Keratinocyte (primary cell): Measurements from ENCODE around the gene ADRA2C. TPM values are rescaled to one million over a fixed set of nuclear protein-coding genes. Genes with fewer than 3 reads are reported as not detected.

Experiments used
- DNase-seq: peaks from one replicate; pipeline ENCODE4 v3.0.0-alpha.2; 2011; ENCODE audit warnings: low read depth, missing footprints, low spot score
- FAIRE-seq: peaks from 2 replicates; lab custom pipeline; 2011; peaks lifted over from hg19 to GRCh38; lab: Jason Lieb, UNC
- H2AFZ ChIP-seq: 2 replicates; pipeline ENCODE4 v1.6.0; 2012; ENCODE audit warnings: low read length, control low read depth, inconsistent platforms; ENCODE audit not compliant: control insufficient read depth
- H3K27ac ChIP-seq: 2 replicates; pipeline ENCODE4 v1.5.1; 2011; ENCODE audit warnings: low read length; ENCODE audit not compliant: control insufficient read depth, insufficient read depth
- H3K27me3 ChIP-seq: 3 replicates; pipeline ENCODE4 v1.6.0; 2011; ENCODE audit warnings: low read length; ENCODE audit not compliant: control insufficient read depth, insufficient read depth; ENCODE audit errors: extremely low read depth
- H3K36me3 ChIP-seq, 2 experiments: 2 replicates in 1 of 2; 3 replicates in 1 of 2; pipeline ENCODE4 v1.5.1; 2011; ENCODE audit warnings: low read length in 2 of 2, mild to moderate bottlenecking in 1 of 2; ENCODE audit not compliant: control insufficient read depth in 2 of 2, insufficient read depth in 2 of 2; ENCODE audit errors: extremely low read depth in 1 of 2
- H3K4me1 ChIP-seq: 3 replicates; pipeline ENCODE4 v1.5.1; 2011; ENCODE audit warnings: low read length; ENCODE audit not compliant: control insufficient read depth, insufficient read depth; ENCODE audit errors: extremely low read depth
- H3K4me2 ChIP-seq: 3 replicates; pipeline ENCODE4 v1.6.0; 2011; ENCODE audit warnings: low read depth, low read length; ENCODE audit not compliant: control insufficient read depth, insufficient read depth; ENCODE audit errors: extremely low read depth
- H3K4me3 ChIP-seq, 3 experiments: fragments of 200-600 bp in 1 of 3; sonication (generic) in 1 of 3; 2 replicates in 2 of 3; 3 replicates in 1 of 3; pipeline ENCODE4 v1.5.1; 2011 to 2016; ENCODE audit warnings: low read length in 3 of 3, mild to moderate bottlenecking in 3 of 3, control low read depth in 2 of 3, inconsistent platforms in 1 of 3, low read depth in 1 of 3, mixed read lengths in 1 of 3, mixed run types in 1 of 3, moderate library complexity in 1 of 3; ENCODE audit not compliant: control insufficient read depth in 2 of 3, insufficient read depth in 2 of 3; ENCODE audit errors: extremely low read depth in 1 of 3
- H3K79me2 ChIP-seq: 2 replicates; pipeline ENCODE4 v1.6.0; 2012; ENCODE audit warnings: low read length; ENCODE audit not compliant: control insufficient read depth, insufficient read depth
- H3K9ac ChIP-seq: 3 replicates; pipeline ENCODE4 v1.6.0; 2011; ENCODE audit warnings: low read length; ENCODE audit not compliant: control insufficient read depth, insufficient read depth; ENCODE audit errors: extremely low read depth
- H3K9me1 ChIP-seq: 3 replicates; pipeline ENCODE4 v1.6.0; 2011; ENCODE audit warnings: low read length; ENCODE audit not compliant: control insufficient read depth, insufficient read depth; ENCODE audit errors: extremely low read depth
- H3K9me3 ChIP-seq: 2 replicates; pipeline ENCODE4 v1.5.1; 2012; ENCODE audit warnings: low read depth, low read length; ENCODE audit not compliant: control insufficient read depth
- H4K20me1 ChIP-seq: 3 replicates; pipeline ENCODE4 v1.6.0; 2011; ENCODE audit warnings: low read length; ENCODE audit not compliant: control insufficient read depth, insufficient read depth; ENCODE audit errors: extremely low read depth
- EZH2 ChIP-seq: IDR thresholded peaks from one replicate; pipeline ENCODE4 v1.6.1; 2012; ENCODE audit warnings: inconsistent platforms, mild to moderate bottlenecking, low read length, moderate library complexity
- dilution Hi-C: fragments of 300-500 bp; cut with MboI; formaldehyde crosslinking; loops from one replicate; pipeline ENCODE4 v1.7.0; 2020; ENCODE audit warnings: low sequenced_read_pairs; ENCODE audit not compliant: extremely low pct_ligation_motif_present
- polyA plus RNA-seq, 5 experiments: library from polyadenylated mRNA; depleted of rRNA in 3 of 5; stranded (reverse) in 3 of 5; stranded (forward) in 1 of 5; unstranded in 1 of 5; fragments of >200 nt; gene quantifications; 1 replicate in 1 of 5; 2 replicates in 3 of 5; 3 replicates in 1 of 5; pipeline versions ENCODE4 v1.2.1 to v1.2.3, GENCODE V29; 2011 to 2012; ENCODE audit warnings: missing spikeins in 2 of 5, low read depth in 1 of 5, low replicate concordance in 1 of 5
- TF ChIP-seq, protein P1 (sequence below), 3 experiments: IDR thresholded peaks in 1 of 3; conservative IDR thresholded peaks in 1 of 3; optimal IDR thresholded peaks in 1 of 3; 2 replicates in 2 of 3; 3 replicates in 1 of 3; pipeline versions ENCODE3 to v1.5.1; 2011; ENCODE audit warnings: low read length in 3 of 3, mild to moderate bottlenecking in 3 of 3, moderate library complexity in 2 of 3, control low read depth in 1 of 3, inconsistent platforms in 1 of 3; ENCODE audit not compliant: insufficient read depth in 2 of 3; ENCODE audit errors: extremely low read depth in 1 of 3

Gene ADRA2C
- polyA plus RNA-seq, 1 donor (not counting 4 experiments of a cell fraction or from before 2014, with no cell fraction given) = 0.05 TPM

DNA sequence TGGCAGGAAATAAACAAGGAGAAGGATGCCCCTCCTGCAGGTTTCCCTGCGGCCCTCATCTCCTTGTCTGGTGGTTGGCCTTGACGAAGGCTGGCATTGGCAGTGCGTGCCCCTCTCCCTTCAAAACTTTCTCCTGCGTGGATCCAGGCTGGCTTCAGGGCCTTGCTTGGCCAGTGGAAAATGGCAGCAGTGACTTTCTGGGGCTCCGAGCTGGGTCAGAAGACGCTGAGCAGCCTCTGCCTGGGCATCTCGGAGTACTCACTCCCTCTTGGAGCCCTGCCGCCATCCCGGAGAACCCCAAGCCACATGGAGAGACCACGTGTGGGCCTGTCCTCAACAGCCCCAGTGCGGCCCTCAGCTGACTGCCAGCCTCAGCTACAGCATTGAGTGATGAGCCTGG is 39.5 kb downstream of the ADRA2C start:
- Histone ChIP-seq H3K79me2 (no peaks in the 10 kb centered on the region), H3K4me3 (no peak overlapping the region), H3K36me3 (no peaks in the 10 kb centered on the region), H3K9me3 (no peaks in the 10 kb centered on the region), H3K9me1 (no peaks in the 10 kb centered on the region), H3K4me2 (no peak overlapping the region), H3K4me1 (no peaks in the 10 kb centered on the region), H3K27ac (no peak overlapping the region), H2AFZ (no peak overlapping the region), H4K20me1 (no peaks in the 10 kb centered on the region), H3K27me3 (no peaks in the 10 kb centered on the region), H3K9ac (no peak overlapping the region)
- dilution Hi-C loops = no loop called here
- no peak for DNase-seq
- TF ChIP-seq, protein P1, sequence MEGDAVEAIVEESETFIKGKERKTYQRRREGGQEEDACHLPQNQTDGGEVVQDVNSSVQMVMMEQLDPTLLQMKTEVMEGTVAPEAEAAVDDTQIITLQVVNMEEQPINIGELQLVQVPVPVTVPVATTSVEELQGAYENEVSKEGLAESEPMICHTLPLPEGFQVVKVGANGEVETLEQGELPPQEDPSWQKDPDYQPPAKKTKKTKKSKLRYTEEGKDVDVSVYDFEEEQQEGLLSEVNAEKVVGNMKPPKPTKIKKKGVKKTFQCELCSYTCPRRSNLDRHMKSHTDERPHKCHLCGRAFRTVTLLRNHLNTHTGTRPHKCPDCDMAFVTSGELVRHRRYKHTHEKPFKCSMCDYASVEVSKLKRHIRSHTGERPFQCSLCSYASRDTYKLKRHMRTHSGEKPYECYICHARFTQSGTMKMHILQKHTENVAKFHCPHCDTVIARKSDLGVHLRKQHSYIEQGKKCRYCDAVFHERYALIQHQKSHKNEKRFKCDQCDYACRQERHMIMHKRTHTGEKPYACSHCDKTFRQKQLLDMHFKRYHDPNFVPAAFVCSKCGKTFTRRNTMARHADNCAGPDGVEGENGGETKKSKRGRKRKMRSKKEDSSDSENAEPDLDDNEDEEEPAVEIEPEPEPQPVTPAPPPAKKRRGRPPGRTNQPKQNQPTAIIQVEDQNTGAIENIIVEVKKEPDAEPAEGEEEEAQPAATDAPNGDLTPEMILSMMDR (optimal IDR thresholded peaks at IDR 0.05 in 1 of 3, IDR thresholded peaks at IDR 0.05 in 1 of 3, conservative IDR thresholded peaks at IDR 0.05 in 1 of 3; ENCODE audit: extremely low read depth in 1 of 3, insufficient read depth in 2 of 3, low read length in 3 of 3) = no peak
- TF ChIP-seq EZH2 = no peak
- FAIRE-seq = no peak

DNA sequence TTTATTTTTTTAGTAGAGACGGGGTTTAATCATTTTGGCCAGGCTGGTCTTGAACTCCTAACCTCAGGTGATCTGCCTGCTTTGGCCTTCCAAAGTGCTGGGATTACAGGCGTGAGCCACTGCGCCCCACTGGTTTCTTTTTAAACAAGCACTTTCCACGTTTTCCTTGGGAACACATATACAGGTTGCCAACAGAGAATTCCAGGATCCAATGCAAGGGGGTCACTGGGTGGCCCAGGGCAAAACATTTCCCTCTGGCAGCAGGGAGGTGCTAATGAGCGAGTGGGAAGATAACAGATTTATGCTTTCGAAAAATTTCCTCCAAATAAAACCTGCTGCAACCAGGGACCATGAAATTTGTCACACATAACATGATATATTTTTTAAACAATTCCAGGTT is 41.1 kb downstream of the ADRA2C start:
- H3K4me1 ChIP-seq = no peaks in the 10 kb centered on the region
- H3K9me3 ChIP-seq = no peaks in the 10 kb centered on the region
- no peak overlapping the region for H3K4me2 ChIP-seq
- no peaks in the 10 kb centered on the region for H3K9me1 ChIP-seq
- H3K79me2 ChIP-seq = no peaks in the 10 kb centered on the region
- no peaks in the 10 kb centered on the region for H3K27me3 ChIP-seq
- FAIRE-seq = no peak
- dilution Hi-C loops = no loop called here
- H3K36me3 ChIP-seq = no peaks in the 10 kb centered on the region
- H2AFZ ChIP-seq = no peak overlapping the region
- no peak overlapping the region for H3K27ac ChIP-seq
- no peak for TF ChIP-seq EZH2
- TF ChIP-seq, protein P1 (optimal IDR thresholded peaks at IDR 0.05 in 1 of 3, IDR thresholded peaks at IDR 0.05 in 1 of 3, conservative IDR thresholded peaks at IDR 0.05 in 1 of 3; ENCODE audit: extremely low read depth in 1 of 3, insufficient read depth in 2 of 3, low read length in 3 of 3) = no peak
- no peak for DNase-seq
- H3K9ac ChIP-seq = no peak overlapping the region
- no peak overlapping the region for H3K4me3 ChIP-seq
- no peaks in the 10 kb centered on the region for H4K20me1 ChIP-seq
